ENCODE measurements around the gene MYL2.

DNA sequence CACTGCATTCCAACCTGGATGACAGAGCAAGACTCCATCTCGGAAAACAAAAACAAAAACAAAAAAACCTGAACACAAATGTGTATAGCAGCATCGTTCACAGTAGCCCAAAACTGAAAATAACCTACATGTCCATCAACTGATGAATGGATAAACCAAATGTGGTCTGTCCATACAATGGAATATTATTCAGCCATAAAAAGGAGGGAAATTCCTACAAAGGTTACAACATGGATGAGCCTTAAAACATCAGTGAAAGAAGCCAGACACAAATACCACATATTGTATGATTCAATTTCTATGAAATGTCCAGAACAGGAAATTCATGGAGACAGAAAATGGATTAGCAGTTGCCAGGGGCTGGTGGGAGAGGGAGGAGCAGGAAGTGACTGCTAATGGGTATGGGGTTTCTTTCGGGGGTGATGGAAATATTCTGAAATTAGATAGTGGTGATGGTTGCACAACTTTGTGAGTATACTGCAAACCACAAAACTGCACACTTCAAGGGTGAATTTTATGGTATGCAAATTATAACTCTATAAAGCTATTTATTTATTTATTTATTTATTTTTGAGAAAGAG, 4.0 kb downstream of the MYL2 start:
- TF ChIP-seq EZH2 (IDR thresholded peaks at IDR 0.05; ENCODE audit: borderline replicate concordance, low read length), result no peak
- TF ChIP-seq, protein P1, sequence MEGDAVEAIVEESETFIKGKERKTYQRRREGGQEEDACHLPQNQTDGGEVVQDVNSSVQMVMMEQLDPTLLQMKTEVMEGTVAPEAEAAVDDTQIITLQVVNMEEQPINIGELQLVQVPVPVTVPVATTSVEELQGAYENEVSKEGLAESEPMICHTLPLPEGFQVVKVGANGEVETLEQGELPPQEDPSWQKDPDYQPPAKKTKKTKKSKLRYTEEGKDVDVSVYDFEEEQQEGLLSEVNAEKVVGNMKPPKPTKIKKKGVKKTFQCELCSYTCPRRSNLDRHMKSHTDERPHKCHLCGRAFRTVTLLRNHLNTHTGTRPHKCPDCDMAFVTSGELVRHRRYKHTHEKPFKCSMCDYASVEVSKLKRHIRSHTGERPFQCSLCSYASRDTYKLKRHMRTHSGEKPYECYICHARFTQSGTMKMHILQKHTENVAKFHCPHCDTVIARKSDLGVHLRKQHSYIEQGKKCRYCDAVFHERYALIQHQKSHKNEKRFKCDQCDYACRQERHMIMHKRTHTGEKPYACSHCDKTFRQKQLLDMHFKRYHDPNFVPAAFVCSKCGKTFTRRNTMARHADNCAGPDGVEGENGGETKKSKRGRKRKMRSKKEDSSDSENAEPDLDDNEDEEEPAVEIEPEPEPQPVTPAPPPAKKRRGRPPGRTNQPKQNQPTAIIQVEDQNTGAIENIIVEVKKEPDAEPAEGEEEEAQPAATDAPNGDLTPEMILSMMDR (IDR thresholded peaks at IDR 0.05; ENCODE audit: low read length), result no peak

Data from OCI-LY1 (cell line).